ENCODE measurements around the gene LIAS.
"Not testable (repeated sequence)": the region's sequence is repeated elsewhere in the genome, so short reads cannot be mapped to it uniquely, and the experiment has no call there.

The LIAS gene

DNA sequence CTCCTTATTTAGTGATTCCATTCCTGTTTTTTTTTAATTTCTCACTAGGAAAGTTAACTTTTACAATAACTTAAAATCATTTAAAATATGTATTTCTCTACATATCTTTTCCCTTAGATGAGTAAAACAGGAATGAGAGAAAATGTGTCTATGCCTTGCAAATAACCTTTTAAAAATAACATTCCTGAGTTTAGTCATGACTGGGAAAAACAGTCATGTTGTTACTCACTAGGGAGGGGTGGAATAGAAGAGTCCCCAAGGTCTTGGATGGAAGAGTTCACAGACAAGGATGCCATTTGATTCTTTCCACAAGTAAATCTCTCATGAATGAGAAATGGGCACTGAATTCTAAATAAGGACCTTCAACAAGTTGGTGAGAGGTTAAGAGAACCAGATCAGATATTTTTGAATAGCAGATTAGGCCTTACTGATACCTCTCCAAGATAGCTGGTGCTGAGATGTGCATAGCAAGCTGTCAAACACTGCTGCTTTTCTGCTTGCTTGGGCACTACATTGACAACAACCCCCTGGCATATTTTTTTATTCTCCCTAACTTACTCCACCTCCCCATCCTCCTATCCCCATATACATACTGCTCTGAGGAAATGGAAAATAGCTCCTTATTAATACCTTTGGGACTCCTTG lies 43.3 kb downstream of the LIAS start:
- DNase-seq = no peak

- not testable (repeated sequence) for DNase-seq
Measured at GRCh38 chr4:39502664-39503035, 43.8 kb downstream of the LIAS start.

DNA sequence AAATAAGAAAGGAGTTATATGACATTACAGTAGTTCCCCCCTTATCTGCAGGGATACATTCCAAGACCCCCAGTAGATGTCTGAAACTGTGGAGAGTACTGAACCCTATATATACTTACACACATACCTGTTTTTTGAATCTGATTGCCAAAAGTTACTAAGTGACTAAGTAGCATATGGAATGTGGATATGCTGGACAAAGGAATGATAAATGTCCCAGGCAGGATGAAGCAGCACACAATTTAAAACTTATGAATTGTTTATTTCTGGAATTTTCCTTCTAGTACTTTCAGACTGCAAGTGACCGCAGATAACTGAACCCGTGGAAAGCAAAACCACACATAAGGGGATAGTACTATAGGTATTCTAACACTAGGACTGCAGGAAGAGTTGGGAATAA lies 45.7 kb downstream of the LIAS start:
- no peak for DNase-seq

GRCh38 chr4:39505581-39505980 lies 46.7 kb downstream of the LIAS start:
- DNase-seq = no peak

- no peak for DNase-seq
Measured at GRCh38 chr4:39510348-39510929, 51.6 kb downstream of the LIAS start.

- not testable (repeated sequence) for DNase-seq
Measured at GRCh38 chr4:39514266-39514665, 55.4 kb downstream of the LIAS start.

DNA sequence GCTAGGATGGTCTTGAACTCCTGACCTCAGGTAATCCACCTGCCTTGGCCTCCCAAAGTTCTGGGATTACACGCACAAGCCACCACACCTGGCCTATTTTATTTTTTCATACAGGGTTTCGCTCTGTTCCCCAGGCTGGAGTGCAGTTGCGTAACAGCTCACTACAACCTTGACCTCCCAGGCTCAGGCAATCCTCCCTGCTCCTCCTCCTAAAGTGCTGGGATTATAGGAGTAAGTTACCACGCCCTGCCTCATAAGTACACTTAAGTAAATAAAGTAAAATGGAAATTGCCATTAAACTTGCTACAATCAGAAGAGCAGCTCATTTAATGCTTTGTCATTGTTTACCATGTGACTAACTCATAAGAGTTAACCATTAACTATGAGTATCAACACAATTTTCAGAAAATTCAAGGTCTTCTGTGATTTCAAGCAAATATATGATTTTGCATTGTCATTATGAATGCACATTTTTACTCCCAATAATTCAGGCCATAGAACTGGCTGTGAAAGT lies 56.1 kb downstream of the LIAS start:
- DNase-seq = no peak

DNA sequence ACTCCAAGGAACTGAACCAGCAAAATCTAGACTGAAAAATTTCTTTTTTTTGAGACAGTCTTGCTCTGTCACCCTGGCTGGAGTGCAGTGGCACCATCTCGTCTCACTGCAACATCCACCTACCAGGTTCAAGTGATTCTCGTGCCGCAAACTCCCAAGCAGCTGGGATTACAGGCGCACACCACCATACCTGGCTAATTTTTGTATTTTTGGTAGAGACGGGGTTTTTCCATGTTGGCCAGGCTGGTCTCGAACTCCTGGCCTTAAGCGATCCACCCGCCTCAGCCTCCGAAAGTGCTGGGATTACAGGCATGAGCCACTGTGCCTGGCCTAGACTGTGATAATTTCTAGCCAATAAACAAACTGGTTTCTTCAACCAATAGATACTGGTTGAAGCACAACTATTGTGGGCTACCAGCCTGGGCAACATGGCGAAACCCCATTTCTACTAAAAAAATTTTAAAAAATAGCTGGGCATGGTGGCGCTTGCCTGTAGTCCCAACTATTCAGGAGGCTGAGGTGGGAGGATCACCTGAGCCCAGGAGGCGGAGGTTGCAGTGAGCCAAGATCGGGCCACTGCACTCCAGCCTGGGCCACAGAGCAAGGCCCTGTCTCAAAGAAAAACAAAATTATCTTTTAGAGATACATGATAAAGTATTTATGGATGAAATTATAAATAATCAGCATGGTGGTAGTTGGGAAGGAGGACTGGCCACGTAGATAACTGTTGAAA lies 57.0 kb downstream of the LIAS start:
- not testable (repeated sequence) for DNase-seq

DNA sequence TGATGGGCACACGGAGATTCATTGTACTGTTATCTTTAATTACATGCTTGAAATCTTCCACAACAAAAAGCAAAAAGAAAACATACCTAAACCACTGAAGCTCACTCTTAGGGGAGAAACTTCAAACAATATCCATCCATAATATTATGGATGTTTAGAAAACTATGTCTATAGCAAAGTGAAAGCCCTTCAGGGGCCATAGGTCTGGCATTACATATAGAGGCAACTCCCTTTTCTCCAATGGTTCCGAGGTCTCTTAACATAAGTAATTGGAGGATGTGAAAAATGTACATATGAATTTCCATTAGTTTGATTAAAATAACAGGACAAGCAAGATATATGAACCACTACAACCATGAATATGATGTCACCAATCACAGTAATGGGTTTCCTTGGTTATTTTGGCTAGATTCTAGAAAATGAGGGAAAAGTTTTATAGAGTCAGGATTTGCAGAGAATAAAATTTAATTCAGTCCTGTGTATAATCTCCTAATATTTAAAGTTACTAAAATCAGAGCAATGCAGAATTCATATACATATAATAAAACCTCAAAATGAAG lies 57.6 kb downstream of the LIAS start:
- no peak for DNase-seq

- DNase-seq = no peak
Measured at GRCh38 chr4:39518484-39518883, 59.6 kb downstream of the LIAS start.

GRCh38 chr4:39521253-39521919 lies 62.5 kb downstream of the LIAS start:
- no peak for DNase-seq

DNA sequence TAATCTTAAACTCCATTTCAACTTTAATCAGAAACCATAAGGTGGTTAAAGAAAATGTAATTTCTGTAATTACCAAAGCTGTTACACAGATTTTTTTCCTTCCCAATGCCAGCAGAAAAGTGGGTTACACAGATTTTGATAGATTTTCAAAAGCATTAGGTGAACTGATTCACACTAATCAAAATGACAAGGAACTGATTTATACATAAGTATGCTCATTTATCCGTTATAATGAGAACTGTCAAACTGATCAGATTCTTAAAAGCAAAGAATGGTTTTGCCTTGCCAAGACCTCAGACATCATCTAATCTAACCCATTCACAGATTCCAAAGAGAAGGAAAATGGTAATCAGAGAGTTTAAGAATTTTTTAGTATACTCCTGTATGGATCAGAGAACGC lies 63.2 kb downstream of the LIAS start:
- DNase-seq = no peak

DNA sequence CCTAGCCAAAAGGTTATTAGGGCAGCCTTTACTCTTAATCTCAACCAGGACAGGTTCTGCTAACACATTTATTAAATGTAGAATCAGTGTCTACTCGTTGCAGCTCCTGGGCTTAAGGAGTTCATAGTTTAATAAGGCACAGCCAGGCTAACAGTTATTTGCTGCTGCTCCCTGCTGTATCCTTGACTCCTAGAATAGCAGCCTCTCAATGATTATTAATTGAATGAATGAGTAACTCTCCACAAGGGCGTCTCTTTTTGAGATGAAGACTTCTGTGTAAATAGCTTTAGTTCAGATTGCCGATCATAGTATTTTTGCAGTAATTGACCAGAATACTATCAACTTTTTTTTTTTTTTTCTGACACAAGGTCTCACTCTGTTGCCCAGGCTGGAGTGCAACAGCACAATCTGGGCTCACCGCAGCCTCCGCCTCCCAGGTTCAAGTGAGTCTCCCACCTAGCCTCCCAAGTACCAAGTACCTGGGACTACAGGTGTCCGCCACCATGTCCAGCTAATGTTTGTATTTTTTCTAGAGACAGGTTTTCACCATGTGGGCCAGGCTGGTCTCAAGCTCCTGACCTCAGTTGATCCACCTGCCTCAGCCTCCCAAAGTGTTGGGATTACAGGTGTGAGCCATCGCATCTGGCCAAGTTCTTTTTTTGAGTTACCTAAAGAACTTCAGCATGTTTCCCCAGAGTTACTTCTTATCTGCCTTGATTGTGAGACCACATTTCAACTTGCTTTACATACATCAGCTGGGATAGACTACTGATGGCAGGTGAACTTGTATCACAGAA lies 65.5 kb downstream of the LIAS start:
- no peak for DNase-seq

- DNase-seq = no peak
Measured at GRCh38 chr4:39525822-39526690, 67.2 kb downstream of the LIAS start.

DNA sequence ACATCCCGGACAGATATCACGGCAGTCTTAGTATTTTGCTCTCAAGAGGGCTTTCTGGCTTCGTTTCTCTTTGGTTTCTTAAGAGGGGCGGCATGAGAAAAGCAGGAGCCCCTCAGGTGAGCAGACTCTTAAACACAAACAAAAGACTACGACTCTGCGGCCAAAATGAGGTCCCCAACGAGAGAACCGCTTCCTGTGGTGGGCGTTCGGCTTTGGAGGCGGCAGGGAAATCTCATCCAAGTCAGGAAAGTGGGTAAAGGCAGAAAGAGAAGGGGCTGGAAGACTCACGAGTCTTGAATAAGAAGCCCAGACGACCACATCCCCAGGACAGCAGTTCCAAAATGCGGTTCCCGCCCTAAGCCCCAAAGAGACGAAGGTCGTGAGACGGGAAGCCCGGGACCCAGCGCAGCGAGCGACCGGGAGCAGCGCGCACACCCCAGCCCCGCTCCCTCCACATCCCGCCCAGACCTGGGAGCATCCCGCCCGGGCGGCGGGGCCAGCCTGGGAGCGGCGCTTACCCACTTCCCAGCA lies 68.0 kb downstream of the LIAS start:
- DNase-seq = peak; percentile 24

GRCh38 chr4:39527296-39528060 lies 68.6 kb downstream of the LIAS start, which contains the start of gene UGDH:
UGDH (minus strand) TSS chr4:39527439; CDS start chr4:39521512, 5,927 bp downstream.
- DNase-seq = peak; percentile 97

DNA sequence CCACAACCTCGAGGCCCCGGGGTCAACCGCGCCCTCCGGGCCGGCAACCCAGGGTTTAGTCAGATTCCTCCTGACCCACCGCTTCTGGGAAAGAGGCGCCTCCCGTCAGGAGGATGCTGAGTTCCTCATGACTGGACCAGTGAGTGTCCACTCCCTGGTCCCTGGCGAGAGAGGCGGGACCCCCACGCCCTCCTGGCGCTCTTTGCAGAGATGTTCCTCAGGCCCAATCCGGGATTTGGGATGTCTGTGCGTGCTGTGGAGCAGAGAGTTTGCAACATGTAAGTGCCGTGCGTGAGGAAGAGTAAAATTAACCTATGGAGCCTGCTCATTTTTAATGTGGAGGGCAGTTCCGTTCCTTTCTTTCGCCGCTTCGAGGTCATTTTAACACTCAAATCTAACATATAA lies 69.2 kb downstream of the LIAS start:
- peak; percentile 87 for DNase-seq
